K562 (cell line): ENCODE data around the gene RARG. TPM values are rescaled to one million over a fixed set of nuclear protein-coding genes. Genes with fewer than 3 reads are reported as not detected.

Experiments used
- CEBPG ChIP-seq, 3 experiments: fragments of 200-800 bp in 1 of 3; sonication (Bioruptor generic) in 1 of 3; sonication (generic) in 1 of 3; formaldehyde crosslinking in 1 of 3; IDR thresholded peaks in 2 of 3; conservative IDR thresholded peaks in 1 of 3; 2 replicates each; pipeline versions ENCODE4 v1.6.1 to v1.8.0; 2016 to 2022; ENCODE audit warnings: missing compliant biosample characterization in 2 of 3, missing genetic modification characterization in 2 of 3, mild to moderate bottlenecking in 1 of 3, missing genetic modification reagents in 1 of 3
- DMBX1 ChIP-seq: fragments of 250-450 bp; sonication (Bioruptor Pico); IDR thresholded peaks from 2 replicates; pipeline ENCODE4 v1.8.0; 2022; ENCODE audit warnings: inconsistent platforms, mild to moderate bottlenecking, moderate library complexity, borderline replicate concordance
- GABPB2 ChIP-seq: fragments of 250-450 bp; sonication (Bioruptor Pico); conservative IDR thresholded peaks from 2 replicates; pipeline ENCODE4 v1.5.1; 2021; ENCODE audit warnings: mild to moderate bottlenecking
- HNRNPH1 ChIP-seq: fragments of 200-400 bp; formaldehyde crosslinking; optimal IDR thresholded peaks from 2 replicates; pipeline ENCODE3; 2017; ENCODE audit warnings: low read depth, mild to moderate bottlenecking, low read length, moderate library complexity
- RAD21 ChIP-seq, 2 experiments: fragments of 250-450 bp in 1 of 2; fragments of 450-650 bp in 1 of 2; sonication (Bioruptor Pico) in 1 of 2; formaldehyde crosslinking in 1 of 2; IDR thresholded peaks in 1 of 2; conservative IDR thresholded peaks in 1 of 2; 2 replicates each; pipeline versions ENCODE4 v1.4.0 to v1.8.0; 2020 to 2022; ENCODE audit warnings: mild to moderate bottlenecking in 2 of 2, moderate library complexity in 1 of 2
- ZNF253 ChIP-seq: fragments of 250-450 bp; sonication (Bioruptor Pico); conservative IDR thresholded peaks from 2 replicates; pipeline ENCODE4 v1.6.1; 2021; ENCODE audit warnings: mild to moderate bottlenecking
- ZNF324 ChIP-seq: fragments of 250-450 bp; sonication (Bioruptor Pico); IDR thresholded peaks from 2 replicates; pipeline ENCODE4 v1.4.0; 2020; ENCODE audit warnings: mild to moderate bottlenecking
- polyA plus RNA-seq, 8 experiments: library from polyadenylated mRNA; depleted of rRNA in 4 of 8; stranded (reverse) in 5 of 8; unstranded in 3 of 8; fragments of >200 nt; fragmentation: Nextera tagmentation in 2 of 8; fragmentation: Illumina TruSeq in 1 of 8; extraction: Ambion mirVana in 2 of 8; extraction: Trizol in 1 of 8; gene quantifications; 2 replicates each; pipeline versions ENCODE4 v1.2.1 to v1.2.3, GENCODE V29; 2011 to 2014; ENCODE audit warnings: inconsistent platforms in 1 of 8, missing spikeins in 1 of 8
- total RNA-seq, 7 experiments: library from RNA; depleted of rRNA in 6 of 7; stranded (reverse); fragments of >200 nt in 6 of 7; fragmentation: Illumina TruSeq in 2 of 7; extraction: Trizol in 2 of 7; gene quantifications; 2 replicates each; pipeline versions ENCODE4 v1.2.1 to v1.2.3, GENCODE V29; 2011 to 2021; ENCODE audit warnings: low replicate concordance in 1 of 7
- TF ChIP-seq, protein P1 (sequence below): fragments of 450-650 bp; IDR thresholded peaks from 2 replicates; pipeline ENCODE4 v1.6.1; 2016; ENCODE audit warnings: low read depth
- TF ChIP-seq, protein P2 (sequence below): sonication (generic); formaldehyde crosslinking; IDR thresholded peaks from 2 replicates; pipeline ENCODE4 v1.9.0; 2022; ENCODE audit warnings: mild to moderate bottlenecking, missing genetic modification reagents
- TF ChIP-seq, protein P3 (sequence below): sonication (generic); formaldehyde crosslinking; IDR thresholded peaks from 2 replicates; pipeline ENCODE4 v1.9.0; 2022; ENCODE audit warnings: mild to moderate bottlenecking, missing genetic modification reagents
- TF ChIP-seq, protein P4 (sequence below): sonication (generic); formaldehyde crosslinking; IDR thresholded peaks from 2 replicates; pipeline ENCODE4 v1.5.0; 2020; ENCODE audit warnings: missing genetic modification reagents
- TF ChIP-seq, protein P5 (sequence below), 2 experiments: IDR thresholded peaks; 2 replicates each; pipeline ENCODE4 v1.6.1; 2012; ENCODE audit warnings: improper control_type of control experiment in 2 of 2, low read depth in 2 of 2, low read length in 2 of 2, borderline replicate concordance in 1 of 2

The RARG gene
- total and polyA plus RNA-seq, 9 of the 15 experiments (the other 6 are each of a cell fraction or from before 2014, with no cell fraction given): 0.18 to 7.6 (median 3.8) TPM

DNA sequence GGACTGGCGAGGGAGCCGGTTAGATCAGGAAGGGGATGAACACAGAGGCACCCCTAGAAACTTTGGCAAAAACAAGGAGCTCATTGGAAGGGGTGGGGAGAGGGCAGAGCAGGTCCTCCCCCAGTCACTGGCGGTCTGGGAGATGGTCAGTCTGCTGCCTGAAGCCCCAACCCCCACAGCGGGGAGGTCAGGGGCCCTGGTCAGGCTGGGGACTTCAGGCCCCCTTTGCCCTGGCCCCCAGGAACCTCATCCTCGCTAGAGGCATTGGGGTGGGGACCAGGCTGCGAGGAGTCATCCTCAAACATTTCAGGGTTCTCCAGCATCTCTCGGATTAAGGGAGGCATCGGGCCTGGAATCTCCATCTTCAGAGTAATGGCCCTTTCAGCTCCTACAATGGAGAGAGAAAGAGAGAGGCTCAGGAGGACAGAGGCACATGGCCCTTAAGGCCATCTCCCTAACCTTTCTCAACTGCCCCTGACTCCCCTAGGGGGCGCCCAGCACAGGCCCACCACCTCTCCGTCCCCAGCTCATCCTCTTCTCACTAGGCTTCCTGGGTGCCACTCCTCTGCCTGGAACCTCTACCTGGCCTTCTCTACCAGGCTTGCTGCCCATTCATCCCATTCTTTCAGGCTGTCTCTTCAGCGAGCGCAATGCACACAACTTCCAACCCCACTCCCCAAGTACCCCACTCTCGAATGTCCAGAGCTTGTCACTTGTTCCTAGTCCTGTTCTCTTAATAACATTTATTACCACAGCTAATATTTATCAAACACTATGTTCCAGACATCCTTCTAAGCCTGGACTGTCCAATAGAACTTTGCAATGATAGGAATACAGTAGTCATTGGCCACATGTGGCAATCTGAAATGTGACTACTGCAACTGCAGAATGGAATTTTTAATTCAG is 20.3 kb downstream of the RARG start (continued):
- TF ChIP-seq, protein P1, sequence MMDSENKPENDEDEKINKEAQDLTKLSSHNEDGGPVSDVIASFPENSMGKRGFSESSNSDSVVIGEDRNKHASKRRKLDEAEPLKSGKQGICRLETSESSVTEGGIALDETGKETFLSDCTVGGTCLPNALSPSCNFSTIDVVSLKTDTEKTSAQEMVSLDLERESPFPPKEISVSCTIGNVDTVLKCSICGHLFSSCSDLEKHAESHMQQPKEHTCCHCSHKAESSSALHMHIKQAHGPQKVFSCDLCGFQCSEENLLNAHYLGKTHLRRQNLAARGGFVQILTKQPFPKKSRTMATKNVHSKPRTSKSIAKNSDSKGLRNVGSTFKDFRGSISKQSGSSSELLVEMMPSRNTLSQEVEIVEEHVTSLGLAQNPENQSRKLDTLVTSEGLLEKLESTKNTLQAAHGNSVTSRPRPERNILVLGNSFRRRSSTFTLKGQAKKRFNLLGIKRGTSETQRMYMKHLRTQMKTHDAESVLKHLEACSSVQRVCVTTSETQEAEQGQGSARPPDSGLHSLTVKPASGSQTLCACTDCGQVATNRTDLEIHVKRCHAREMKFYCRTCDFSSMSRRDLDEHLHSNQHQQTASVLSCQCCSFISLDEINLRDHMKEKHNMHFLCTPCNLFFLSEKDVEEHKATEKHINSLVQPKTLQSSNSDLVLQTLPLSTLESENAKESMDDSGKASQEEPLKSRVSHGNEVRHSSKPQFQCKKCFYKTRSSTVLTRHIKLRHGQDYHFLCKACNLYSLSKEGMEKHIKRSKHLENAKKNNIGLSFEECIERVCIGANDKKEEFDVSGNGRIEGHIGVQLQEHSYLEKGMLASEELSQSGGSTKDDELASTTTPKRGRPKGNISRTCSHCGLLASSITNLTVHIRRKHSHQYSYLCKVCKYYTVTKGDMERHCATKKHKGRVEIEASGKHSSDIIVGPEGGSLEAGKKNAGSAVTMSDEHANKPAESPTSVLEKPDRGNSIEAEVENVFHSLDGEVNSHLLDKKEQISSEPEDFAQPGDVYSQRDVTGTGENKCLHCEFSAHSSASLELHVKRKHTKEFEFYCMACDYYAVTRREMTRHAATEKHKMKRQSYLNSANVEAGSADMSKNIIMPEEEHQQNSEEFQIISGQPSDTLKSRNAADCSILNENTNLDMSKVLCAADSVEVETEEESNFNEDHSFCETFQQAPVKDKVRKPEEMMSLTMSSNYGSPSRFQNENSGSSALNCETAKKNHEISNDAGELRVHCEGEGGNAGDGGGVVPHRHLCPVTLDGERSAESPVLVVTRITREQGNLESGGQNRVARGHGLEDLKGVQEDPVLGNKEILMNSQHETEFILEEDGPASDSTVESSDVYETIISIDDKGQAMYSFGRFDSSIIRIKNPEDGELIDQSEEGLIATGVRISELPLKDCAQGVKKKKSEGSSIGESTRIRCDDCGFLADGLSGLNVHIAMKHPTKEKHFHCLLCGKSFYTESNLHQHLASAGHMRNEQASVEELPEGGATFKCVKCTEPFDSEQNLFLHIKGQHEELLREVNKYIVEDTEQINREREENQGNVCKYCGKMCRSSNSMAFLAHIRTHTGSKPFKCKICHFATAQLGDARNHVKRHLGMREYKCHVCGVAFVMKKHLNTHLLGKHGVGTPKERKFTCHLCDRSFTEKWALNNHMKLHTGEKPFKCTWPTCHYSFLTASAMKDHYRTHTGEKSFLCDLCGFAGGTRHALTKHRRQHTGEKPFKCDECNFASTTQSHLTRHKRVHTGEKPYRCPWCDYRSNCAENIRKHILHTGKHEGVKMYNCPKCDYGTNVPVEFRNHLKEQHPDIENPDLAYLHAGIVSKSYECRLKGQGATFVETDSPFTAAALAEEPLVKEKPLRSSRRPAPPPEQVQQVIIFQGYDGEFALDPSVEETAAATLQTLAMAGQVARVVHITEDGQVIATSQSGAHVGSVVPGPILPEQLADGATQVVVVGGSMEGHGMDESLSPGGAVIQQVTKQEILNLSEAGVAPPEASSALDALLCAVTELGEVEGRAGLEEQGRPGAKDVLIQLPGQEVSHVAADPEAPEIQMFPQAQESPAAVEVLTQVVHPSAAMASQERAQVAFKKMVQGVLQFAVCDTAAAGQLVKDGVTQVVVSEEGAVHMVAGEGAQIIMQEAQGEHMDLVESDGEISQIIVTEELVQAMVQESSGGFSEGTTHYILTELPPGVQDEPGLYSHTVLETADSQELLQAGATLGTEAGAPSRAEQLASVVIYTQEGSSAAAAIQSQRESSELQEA: no peak
- TF ChIP-seq ZNF253 (CRISPR knock-in tag): no peak
- TF ChIP-seq, protein P2, sequence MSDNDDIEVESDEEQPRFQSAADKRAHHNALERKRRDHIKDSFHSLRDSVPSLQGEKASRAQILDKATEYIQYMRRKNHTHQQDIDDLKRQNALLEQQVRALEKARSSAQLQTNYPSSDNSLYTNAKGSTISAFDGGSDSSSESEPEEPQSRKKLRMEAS (CRISPR knock-in tag): peak; percentile 34; the same call in 1 of the 2 replicates
- no peak for TF ChIP-seq HNRNPH1
- peak in 1 of 2 experiments; percentile 66; a peak in 2 of 4 replicates for TF ChIP-seq RAD21 (CRISPR knock-in tag; conservative IDR thresholded peaks at IDR 0.05 in 1 of 2, IDR thresholded peaks at IDR 0.05 in 1 of 2)
- no peak for TF ChIP-seq GABPB2 (CRISPR knock-in tag)
- TF ChIP-seq, protein P3, sequence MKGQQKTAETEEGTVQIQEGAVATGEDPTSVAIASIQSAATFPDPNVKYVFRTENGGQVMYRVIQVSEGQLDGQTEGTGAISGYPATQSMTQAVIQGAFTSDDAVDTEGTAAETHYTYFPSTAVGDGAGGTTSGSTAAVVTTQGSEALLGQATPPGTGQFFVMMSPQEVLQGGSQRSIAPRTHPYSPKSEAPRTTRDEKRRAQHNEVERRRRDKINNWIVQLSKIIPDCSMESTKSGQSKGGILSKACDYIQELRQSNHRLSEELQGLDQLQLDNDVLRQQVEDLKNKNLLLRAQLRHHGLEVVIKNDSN (CRISPR knock-in tag): 0 out of 2 replicates have a peak, but pooled peaks have one; percentile 8
- TF ChIP-seq ZNF324 (CRISPR knock-in tag): no peak
- TF ChIP-seq, protein P4, sequence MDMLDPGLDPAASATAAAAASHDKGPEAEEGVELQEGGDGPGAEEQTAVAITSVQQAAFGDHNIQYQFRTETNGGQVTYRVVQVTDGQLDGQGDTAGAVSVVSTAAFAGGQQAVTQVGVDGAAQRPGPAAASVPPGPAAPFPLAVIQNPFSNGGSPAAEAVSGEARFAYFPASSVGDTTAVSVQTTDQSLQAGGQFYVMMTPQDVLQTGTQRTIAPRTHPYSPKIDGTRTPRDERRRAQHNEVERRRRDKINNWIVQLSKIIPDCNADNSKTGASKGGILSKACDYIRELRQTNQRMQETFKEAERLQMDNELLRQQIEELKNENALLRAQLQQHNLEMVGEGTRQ: no peak
- TF ChIP-seq, protein P5, sequence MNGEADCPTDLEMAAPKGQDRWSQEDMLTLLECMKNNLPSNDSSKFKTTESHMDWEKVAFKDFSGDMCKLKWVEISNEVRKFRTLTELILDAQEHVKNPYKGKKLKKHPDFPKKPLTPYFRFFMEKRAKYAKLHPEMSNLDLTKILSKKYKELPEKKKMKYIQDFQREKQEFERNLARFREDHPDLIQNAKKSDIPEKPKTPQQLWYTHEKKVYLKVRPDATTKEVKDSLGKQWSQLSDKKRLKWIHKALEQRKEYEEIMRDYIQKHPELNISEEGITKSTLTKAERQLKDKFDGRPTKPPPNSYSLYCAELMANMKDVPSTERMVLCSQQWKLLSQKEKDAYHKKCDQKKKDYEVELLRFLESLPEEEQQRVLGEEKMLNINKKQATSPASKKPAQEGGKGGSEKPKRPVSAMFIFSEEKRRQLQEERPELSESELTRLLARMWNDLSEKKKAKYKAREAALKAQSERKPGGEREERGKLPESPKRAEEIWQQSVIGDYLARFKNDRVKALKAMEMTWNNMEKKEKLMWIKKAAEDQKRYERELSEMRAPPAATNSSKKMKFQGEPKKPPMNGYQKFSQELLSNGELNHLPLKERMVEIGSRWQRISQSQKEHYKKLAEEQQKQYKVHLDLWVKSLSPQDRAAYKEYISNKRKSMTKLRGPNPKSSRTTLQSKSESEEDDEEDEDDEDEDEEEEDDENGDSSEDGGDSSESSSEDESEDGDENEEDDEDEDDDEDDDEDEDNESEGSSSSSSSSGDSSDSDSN (IDR thresholded peaks at IDR 0.05; ENCODE audit: borderline replicate concordance in 1 of 2, low read depth in 2 of 2, low read length in 2 of 2): no peak
- no peak for TF ChIP-seq DMBX1 (CRISPR knock-in tag)
- no peak for TF ChIP-seq CEBPG (CRISPR knock-in tag; IDR thresholded peaks at IDR 0.05)
- TF ChIP-seq CEBPG (tag; conservative IDR thresholded peaks at IDR 0.05 in 1 of 2, IDR thresholded peaks at IDR 0.05 in 1 of 2): no peak
